Activated naive CD8-positive, alpha-beta T cell treated with anti-CD3 and anti-CD28 coated beads for 36 hours (primary cell): Measurements from ENCODE around the gene MPG. TPM values are rescaled to one million over a fixed set of nuclear protein-coding genes. Genes with fewer than 3 reads are reported as not detected.

Source experiments
- DNase-seq: peaks from one replicate; pipeline ENCODE4 v3.0.0; 2021
- H3K27ac Mint-ChIP-seq: one replicate; pipeline ENCODE4 v1.8.0; 2022; ENCODE audit warnings: mild to moderate bottlenecking, moderate library complexity, mixed read lengths
- H3K27me3 Mint-ChIP-seq: one replicate; pipeline ENCODE4 v1.8.0; 2022; ENCODE audit warnings: mild to moderate bottlenecking, mixed read lengths
- H3K36me3 Mint-ChIP-seq: one replicate; pipeline ENCODE4 v1.8.0; 2021; ENCODE audit warnings: mild to moderate bottlenecking, mixed read lengths
- H3K4me1 Mint-ChIP-seq: one replicate; pipeline ENCODE4 v1.8.0; 2021; ENCODE audit warnings: mixed read lengths
- H3K4me3 Mint-ChIP-seq: one replicate; pipeline ENCODE4 v1.8.0; 2022; ENCODE audit warnings: mild to moderate bottlenecking, moderate library complexity, mixed read lengths
- H3K9me3 Mint-ChIP-seq: one replicate; pipeline ENCODE4 v1.8.0; 2022; ENCODE audit warnings: mixed read lengths
- total RNA-seq, 2 experiments: library from RNA; stranded (reverse); gene quantifications; one replicate each; pipeline ENCODE4 v1.2.3, GENCODE V29; 2021

The MPG gene
- total RNA-seq, 2 experiments from 2014 or later: 51.6 to 56.7 TPM

GRCh38 chr16:69181-69580, 8.8 kb upstream of the MPG start:
- Mint-ChIP-seq H3K4me3 (no peak overlapping the region), H3K27ac (no peak overlapping the region)

GRCh38 chr16:71210-71539, 6.8 kb upstream of the MPG start:
- Mint-ChIP-seq H3K4me1 (peaks cover 6% of the 10 kb centered on the region), H3K36me3 (no peaks in the 10 kb centered on the region), H3K27ac (no peak overlapping the region), H3K9me3 (no peaks in the 10 kb centered on the region), H3K4me3 (no peak overlapping the region), H3K27me3 (peaks cover 39% of the 10 kb centered on the region)
- no peak for DNase-seq

More at GRCh38 chr16:69181-69580, 8.8 kb upstream of the MPG start:
- Mint-ChIP-seq H3K27me3 (peaks cover 31% of the 10 kb centered on the region), H3K9me3 (no peaks in the 10 kb centered on the region), H3K36me3 (no peaks in the 10 kb centered on the region), H3K4me1 (peaks cover 4% of the 10 kb centered on the region)
- DNase-seq: no peak

- Mint-ChIP-seq H3K27ac (no peak overlapping the region), H3K4me1 (peaks cover 11% of the 10 kb centered on the region), H3K27me3 (peaks cover 39% of the 10 kb centered on the region), H3K4me3 (no peak overlapping the region), H3K36me3 (no peaks in the 10 kb centered on the region), H3K9me3 (no peaks in the 10 kb centered on the region)
- DNase-seq: no peak
Measured at GRCh38 chr16:71540-72401, 6.3 kb upstream of the MPG start.

GRCh38 chr16:72561-73548, 5.2 kb upstream of the MPG start, which contains the start of gene RHBDF1:
Gene RHBDF1 (minus strand): TSS chr16:72631. CDS start chr16:65015, 7,616 bp downstream.
- Mint-ChIP-seq H3K27me3 (peaks cover 39% of the 10 kb centered on the region), H3K27ac (no peak within 1 kb of the TSS), H3K4me1 (peaks cover 17% of the 10 kb centered on the region), H3K9me3 (no peaks in the 10 kb centered on the region), H3K36me3 (no peaks in the 10 kb centered on the region), H3K4me3 (peak within 1 kb of the TSS; percentile 5)
- peak; percentile 55 for DNase-seq

- Mint-ChIP-seq H3K4me3 (no peak overlapping the region), H3K4me1 (peaks cover 24% of the 10 kb centered on the region), H3K36me3 (no peaks in the 10 kb centered on the region), H3K9me3 (no peaks in the 10 kb centered on the region), H3K27me3 (peaks cover 39% of the 10 kb centered on the region), H3K27ac (no peak overlapping the region)
- no peak for DNase-seq
Measured at GRCh38 chr16:74051-74746, 3.8 kb upstream of the MPG start.

- Mint-ChIP-seq H3K4me3 (no peak overlapping the region), H3K27ac (no peak overlapping the region), H3K9me3 (no peaks in the 10 kb centered on the region), H3K27me3 (peaks cover 35% of the 10 kb centered on the region), H3K36me3 (peaks cover 4% of the 10 kb centered on the region), H3K4me1 (peaks cover 26% of the 10 kb centered on the region)
- no peak for DNase-seq
Measured at GRCh38 chr16:74747-75334, 3.2 kb upstream of the MPG start.

GRCh38 chr16:75580-76501, 2.2 kb upstream of the MPG start:
- no peak for DNase-seq
- peaks cover 32% of the 10 kb centered on the region for H3K27me3 Mint-ChIP-seq
- no peaks in the 10 kb centered on the region for H3K9me3 Mint-ChIP-seq
- peak overlapping the region; percentile 78 for H3K4me3 Mint-ChIP-seq
- peaks cover 4% of the 10 kb centered on the region for H3K36me3 Mint-ChIP-seq
- no peak overlapping the region for H3K27ac Mint-ChIP-seq
- H3K4me1 Mint-ChIP-seq: peaks cover 26% of the 10 kb centered on the region

- Mint-ChIP-seq H3K4me1 (peaks cover 26% of the 10 kb centered on the region), H3K27ac (no peak overlapping the region), H3K9me3 (no peaks in the 10 kb centered on the region), H3K4me3 (peak overlapping the region; percentile 78), H3K27me3 (peaks cover 25% of the 10 kb centered on the region), H3K36me3 (peaks cover 4% of the 10 kb centered on the region)
- DNase-seq: peak; percentile 26
Measured at GRCh38 chr16:76535-77272, 1.3 kb upstream of the MPG start.

- peak; percentile 55 for DNase-seq
- Mint-ChIP-seq H3K27me3 (peaks cover 23% of the 10 kb centered on the region), H3K36me3 (peaks cover 4% of the 10 kb centered on the region), H3K4me1 (peaks cover 26% of the 10 kb centered on the region), H3K9me3 (no peaks in the 10 kb centered on the region), H3K4me3 (peak overlapping the region; percentile 78), H3K27ac (peak overlapping the region; percentile 73)
Measured at GRCh38 chr16:77273-77806, 685 bp upstream of the MPG start.

- Mint-ChIP-seq H3K27me3 (peaks cover 14% of the 10 kb centered on the region), H3K27ac (peak overlapping the region; percentile 82), H3K4me1 (peaks cover 26% of the 10 kb centered on the region), H3K9me3 (no peaks in the 10 kb centered on the region), H3K36me3 (peaks cover 4% of the 10 kb centered on the region), H3K4me3 (peak overlapping the region; percentile 82)
- no peak for DNase-seq
Measured at GRCh38 chr16:78444-79150, 572 bp downstream of the MPG start.

- DNase-seq: no peak
- Mint-ChIP-seq H3K4me1 (peaks cover 34% of the 10 kb centered on the region), H3K9me3 (no peaks in the 10 kb centered on the region), H3K27ac (peak overlapping the region; percentile 82), H3K36me3 (peaks cover 8% of the 10 kb centered on the region), H3K27me3 (peaks cover 6% of the 10 kb centered on the region), H3K4me3 (peak overlapping the region; percentile 82)
Measured at GRCh38 chr16:79151-80054, 1.4 kb downstream of the MPG start.
